NK-92 (cell line): Measurements from ENCODE around the gene KCNH5.

Experiments used
- DNase-seq: peaks from one replicate; lab custom pipeline; 2025; ENCODE audit not compliant: unreplicated experiment; lab: John Stamatoyannopoulos, UW

The KCNH5 gene

GRCh38 chr14:63009495-63009894, 35.8 kb downstream of the KCNH5 start:
- no peak for DNase-seq

- DNase-seq, result no peak
These were observed 38.7 kb downstream of the KCNH5 start for GRCh38 chr14:63006531-63006930.

GRCh38 chr14:62994096-62994495, 51.2 kb downstream of the KCNH5 start:
- DNase-seq, result no peak

- DNase-seq, result no peak
These were observed 56.3 kb downstream of the KCNH5 start for GRCh38 chr14:62988967-62989366.

- DNase-seq, result no peak
These were observed 61.4 kb downstream of the KCNH5 start for GRCh38 chr14:62983821-62984220.

GRCh38 chr14:62980693-62981092, 64.6 kb downstream of the KCNH5 start:
- DNase-seq, result no peak

GRCh38 chr14:62957562-62957961, 87.7 kb downstream of the KCNH5 start:
- DNase-seq, result no peak

GRCh38 chr14:62956413-62956812, 88.8 kb downstream of the KCNH5 start:
- DNase-seq, result no peak

- no peak for DNase-seq
These were observed 91.1 kb downstream of the KCNH5 start for GRCh38 chr14:62954165-62954564.

- no peak for DNase-seq
These were observed 93.0 kb downstream of the KCNH5 start for GRCh38 chr14:62952226-62952625.

GRCh38 chr14:62947301-62947700, 98.0 kb downstream of the KCNH5 start:
- DNase-seq, result no peak

- DNase-seq, result no peak
These were observed 99.0 kb downstream of the KCNH5 start for GRCh38 chr14:62946221-62946620.

GRCh38 chr14:62943202-62943601, 102.1 kb downstream of the KCNH5 start:
- no peak for DNase-seq

GRCh38 chr14:62939970-62940369, 105.3 kb downstream of the KCNH5 start:
- DNase-seq, result no peak

- no peak for DNase-seq
These were observed 106.5 kb downstream of the KCNH5 start for GRCh38 chr14:62938778-62939177.

- DNase-seq, result no peak
These were observed 110.8 kb downstream of the KCNH5 start for GRCh38 chr14:62934439-62934838.

- no peak for DNase-seq
These were observed 123.8 kb downstream of the KCNH5 start for GRCh38 chr14:62921466-62921865.

- no peak for DNase-seq
These were observed 128.7 kb downstream of the KCNH5 start for GRCh38 chr14:62916551-62916950.

GRCh38 chr14:62914873-62915272, 130.4 kb downstream of the KCNH5 start:
- no peak for DNase-seq

- DNase-seq, result no peak
These were observed 131.2 kb downstream of the KCNH5 start for GRCh38 chr14:62914025-62914424.

GRCh38 chr14:62908506-62908905, 136.8 kb downstream of the KCNH5 start:
- DNase-seq, result no peak

- DNase-seq, result no peak
These were observed 139.7 kb downstream of the KCNH5 start for GRCh38 chr14:62905566-62905965.

- no peak for DNase-seq
These were observed 147.5 kb downstream of the KCNH5 start for GRCh38 chr14:62897771-62898170.

- DNase-seq, result no peak
These were observed 148.3 kb downstream of the KCNH5 start for GRCh38 chr14:62896932-62897456.
